ENCODE results near the gene PLXNB2.

PLXNB2 gene

GRCh38 chr22:50264104-50264745 lies 43.2 kb downstream of the PLXNB2 start:
- Histone ChIP-seq H3K9me3 (ENCODE audit: low read length) (peaks cover 6% of the 10 kb centered on the region), H3K27me3 (ENCODE audit: insufficient read depth, low read length) (no peaks in the 10 kb centered on the region), H2AFZ (ENCODE audit: low read depth, low read length) (no peak overlapping the region), H3K36me3 (ENCODE audit: insufficient read depth, low read length) (peaks cover 15% of the 10 kb centered on the region), H3K4me1 (ENCODE audit: insufficient read depth, low read length) (peaks cover 21% of the 10 kb centered on the region), H3K4me3 (ENCODE audit: low read length) (no peak overlapping the region)

- Histone ChIP-seq H3K4me3 (ENCODE audit: low read length) (no peak overlapping the region), H3K27me3 (ENCODE audit: insufficient read depth, low read length) (no peaks in the 10 kb centered on the region), H3K36me3 (ENCODE audit: insufficient read depth, low read length) (peaks cover 15% of the 10 kb centered on the region), H3K9me3 (ENCODE audit: low read length) (peaks cover 3% of the 10 kb centered on the region), H3K4me1 (ENCODE audit: insufficient read depth, low read length) (peaks cover 20% of the 10 kb centered on the region), H2AFZ (ENCODE audit: low read depth, low read length) (no peak overlapping the region)
These were observed 44.4 kb downstream of the PLXNB2 start for GRCh38 chr22:50262973-50263617.

GRCh38 chr22:50262460-50262911 lies 45.0 kb downstream of the PLXNB2 start:
- peaks cover 20% of the 10 kb centered on the region for H3K4me1 ChIP-seq (ENCODE audit: insufficient read depth, low read length)
- peaks cover 3% of the 10 kb centered on the region for H3K9me3 ChIP-seq (ENCODE audit: low read length)
- H3K4me3 ChIP-seq (ENCODE audit: low read length), result peak overlapping the region; percentile 58
- no peaks in the 10 kb centered on the region for H3K27me3 ChIP-seq (ENCODE audit: insufficient read depth, low read length)
- peaks cover 19% of the 10 kb centered on the region for H3K36me3 ChIP-seq (ENCODE audit: insufficient read depth, low read length)
- no peak overlapping the region for H2AFZ ChIP-seq (ENCODE audit: low read depth, low read length)

GRCh38 chr22:50261615-50262459 lies 45.6 kb downstream of the PLXNB2 start, which contains the start of gene MAPK12:
TSS of gene MAPK12 (minus strand) at chr22:50261683. CDS start at chr22:50261509, 174 bp downstream.
- Histone ChIP-seq H3K4me1 (ENCODE audit: insufficient read depth, low read length) (peaks cover 20% of the 10 kb centered on the region), H3K27me3 (ENCODE audit: insufficient read depth, low read length) (no peaks in the 10 kb centered on the region), H3K36me3 (ENCODE audit: insufficient read depth, low read length) (peaks cover 24% of the 10 kb centered on the region), H3K4me3 (ENCODE audit: low read length) (peak within 1 kb of the TSS; percentile 58), H2AFZ (ENCODE audit: low read depth, low read length) (peak within 1 kb of the TSS; percentile 5), H3K9me3 (ENCODE audit: low read length) (peaks cover 1% of the 10 kb centered on the region)

- H3K4me1 ChIP-seq (ENCODE audit: insufficient read depth, low read length), result peaks cover 20% of the 10 kb centered on the region
- peaks cover 22% of the 10 kb centered on the region for H3K36me3 ChIP-seq (ENCODE audit: insufficient read depth, low read length)
- H3K4me3 ChIP-seq (ENCODE audit: low read length), result peak overlapping the region; percentile 58
- peak overlapping the region; percentile 5 for H2AFZ ChIP-seq (ENCODE audit: low read depth, low read length)
- no peaks in the 10 kb centered on the region for H3K27me3 ChIP-seq (ENCODE audit: insufficient read depth, low read length)
- no peaks in the 10 kb centered on the region for H3K9me3 ChIP-seq (ENCODE audit: low read length)
These were observed 46.4 kb downstream of the PLXNB2 start for GRCh38 chr22:50260801-50261614.

GRCh38 chr22:50260434-50260800 lies 47.0 kb downstream of the PLXNB2 start:
- Histone ChIP-seq H3K27me3 (ENCODE audit: insufficient read depth, low read length) (no peaks in the 10 kb centered on the region), H3K36me3 (ENCODE audit: insufficient read depth, low read length) (peaks cover 24% of the 10 kb centered on the region), H3K4me1 (ENCODE audit: insufficient read depth, low read length) (peaks cover 20% of the 10 kb centered on the region), H2AFZ (ENCODE audit: low read depth, low read length) (no peak overlapping the region), H3K9me3 (ENCODE audit: low read length) (no peaks in the 10 kb centered on the region), H3K4me3 (ENCODE audit: low read length) (peak overlapping the region; percentile 58)

- Histone ChIP-seq H3K27me3 (ENCODE audit: insufficient read depth, low read length) (no peaks in the 10 kb centered on the region), H3K36me3 (ENCODE audit: insufficient read depth, low read length) (peaks cover 27% of the 10 kb centered on the region), H3K4me3 (ENCODE audit: low read length) (no peak overlapping the region), H3K4me1 (ENCODE audit: insufficient read depth, low read length) (peaks cover 20% of the 10 kb centered on the region), H3K9me3 (ENCODE audit: low read length) (no peaks in the 10 kb centered on the region), H2AFZ (ENCODE audit: low read depth, low read length) (no peak overlapping the region)
These were observed 48.1 kb downstream of the PLXNB2 start for GRCh38 chr22:50259302-50259701.

- Histone ChIP-seq H3K4me1 (ENCODE audit: insufficient read depth, low read length) (peaks cover 20% of the 10 kb centered on the region), H2AFZ (ENCODE audit: low read depth, low read length) (no peak overlapping the region), H3K27me3 (ENCODE audit: insufficient read depth, low read length) (no peaks in the 10 kb centered on the region), H3K9me3 (ENCODE audit: low read length) (no peaks in the 10 kb centered on the region), H3K36me3 (ENCODE audit: insufficient read depth, low read length) (peaks cover 27% of the 10 kb centered on the region), H3K4me3 (ENCODE audit: low read length) (no peak overlapping the region)
These were observed 48.8 kb downstream of the PLXNB2 start for GRCh38 chr22:50258361-50259292.

- peaks cover 15% of the 10 kb centered on the region for H3K4me1 ChIP-seq (ENCODE audit: insufficient read depth, low read length)
- no peaks in the 10 kb centered on the region for H3K27me3 ChIP-seq (ENCODE audit: insufficient read depth, low read length)
- H3K9me3 ChIP-seq (ENCODE audit: low read length), result no peaks in the 10 kb centered on the region
- H2AFZ ChIP-seq (ENCODE audit: low read depth, low read length), result no peak overlapping the region
- H3K36me3 ChIP-seq (ENCODE audit: insufficient read depth, low read length), result peaks cover 34% of the 10 kb centered on the region
- H3K4me3 ChIP-seq (ENCODE audit: low read length), result no peak overlapping the region
These were observed 49.7 kb downstream of the PLXNB2 start for GRCh38 chr22:50257451-50258360.

- Histone ChIP-seq H3K4me1 (ENCODE audit: insufficient read depth, low read length) (peaks cover 9% of the 10 kb centered on the region), H3K36me3 (ENCODE audit: insufficient read depth, low read length) (peaks cover 34% of the 10 kb centered on the region), H2AFZ (ENCODE audit: low read depth, low read length) (no peak overlapping the region), H3K9me3 (ENCODE audit: low read length) (no peaks in the 10 kb centered on the region), H3K4me3 (ENCODE audit: low read length) (no peak overlapping the region), H3K27me3 (ENCODE audit: insufficient read depth, low read length) (no peaks in the 10 kb centered on the region)
These were observed 50.4 kb downstream of the PLXNB2 start for GRCh38 chr22:50257041-50257440.

GRCh38 chr22:50256258-50256862 lies 51.1 kb downstream of the PLXNB2 start:
- H3K9me3 ChIP-seq (ENCODE audit: low read length), result no peaks in the 10 kb centered on the region
- H3K27me3 ChIP-seq (ENCODE audit: insufficient read depth, low read length), result no peaks in the 10 kb centered on the region
- no peak overlapping the region for H2AFZ ChIP-seq (ENCODE audit: low read depth, low read length)
- H3K36me3 ChIP-seq (ENCODE audit: insufficient read depth, low read length), result peaks cover 34% of the 10 kb centered on the region
- no peak overlapping the region for H3K4me3 ChIP-seq (ENCODE audit: low read length)
- H3K4me1 ChIP-seq (ENCODE audit: insufficient read depth, low read length), result peaks cover 12% of the 10 kb centered on the region
